NCI-H345 treated with DMSO at 0.1 percent for 48 hours (cell line): ENCODE results near the gene GABPB1.

Source experiments
- DNase-seq: peaks from one replicate; lab custom pipeline; 2025; ENCODE audit not compliant: unreplicated experiment; lab: John Stamatoyannopoulos, UW

GABPB1 gene

DNA sequence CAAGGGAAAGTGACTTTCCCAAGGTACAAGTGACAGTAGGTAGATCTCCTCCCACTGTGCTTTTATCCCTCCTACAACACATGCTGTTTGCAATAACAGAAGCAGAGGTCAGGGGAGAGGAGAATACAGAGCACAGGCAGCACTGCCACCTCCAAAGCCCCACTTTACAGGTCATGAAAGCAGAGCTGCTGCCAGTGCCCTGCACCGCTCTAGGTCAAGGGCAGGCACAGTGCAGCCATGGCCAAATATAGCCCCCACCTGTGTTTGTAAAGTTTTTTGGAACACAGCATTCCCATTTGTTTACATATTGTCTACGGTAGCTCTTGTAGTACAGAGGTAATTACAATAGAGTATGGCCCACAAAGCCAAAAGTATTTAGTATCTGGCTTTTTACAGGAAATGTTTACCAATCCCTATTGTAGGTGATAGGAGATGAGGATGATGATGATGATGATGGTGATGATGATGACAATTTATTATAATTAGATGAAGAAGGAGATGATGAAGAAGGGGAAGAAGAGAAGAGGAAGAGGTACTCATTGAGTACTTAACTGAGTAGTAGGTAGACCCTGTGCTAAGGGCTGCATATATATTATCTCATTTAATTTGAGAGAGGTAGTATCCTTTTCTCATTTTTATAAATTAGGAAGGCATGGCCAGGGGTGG, 109.9 kb downstream of the GABPB1 start:
- no peak for DNase-seq

DNA sequence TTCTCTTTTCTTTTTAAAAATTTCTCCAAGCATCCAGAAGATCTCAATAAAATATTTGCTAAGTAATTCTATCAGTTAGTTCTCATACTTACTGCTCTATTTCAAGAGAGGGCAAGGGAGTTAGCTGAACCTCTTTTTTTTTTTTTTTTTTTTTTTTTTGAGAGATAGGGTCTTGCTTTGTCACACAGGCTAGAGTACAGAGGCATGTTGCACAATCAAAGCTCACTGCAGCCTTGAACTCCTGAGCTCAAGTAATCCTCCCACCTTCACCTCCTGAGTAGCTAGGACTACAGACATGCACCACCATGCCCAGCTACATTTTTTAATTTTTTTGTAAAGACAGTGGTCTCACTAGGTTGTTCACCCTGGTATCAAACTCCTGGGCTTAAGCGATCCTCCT, 110.8 kb downstream of the GABPB1 start:
- no peak for DNase-seq

DNA sequence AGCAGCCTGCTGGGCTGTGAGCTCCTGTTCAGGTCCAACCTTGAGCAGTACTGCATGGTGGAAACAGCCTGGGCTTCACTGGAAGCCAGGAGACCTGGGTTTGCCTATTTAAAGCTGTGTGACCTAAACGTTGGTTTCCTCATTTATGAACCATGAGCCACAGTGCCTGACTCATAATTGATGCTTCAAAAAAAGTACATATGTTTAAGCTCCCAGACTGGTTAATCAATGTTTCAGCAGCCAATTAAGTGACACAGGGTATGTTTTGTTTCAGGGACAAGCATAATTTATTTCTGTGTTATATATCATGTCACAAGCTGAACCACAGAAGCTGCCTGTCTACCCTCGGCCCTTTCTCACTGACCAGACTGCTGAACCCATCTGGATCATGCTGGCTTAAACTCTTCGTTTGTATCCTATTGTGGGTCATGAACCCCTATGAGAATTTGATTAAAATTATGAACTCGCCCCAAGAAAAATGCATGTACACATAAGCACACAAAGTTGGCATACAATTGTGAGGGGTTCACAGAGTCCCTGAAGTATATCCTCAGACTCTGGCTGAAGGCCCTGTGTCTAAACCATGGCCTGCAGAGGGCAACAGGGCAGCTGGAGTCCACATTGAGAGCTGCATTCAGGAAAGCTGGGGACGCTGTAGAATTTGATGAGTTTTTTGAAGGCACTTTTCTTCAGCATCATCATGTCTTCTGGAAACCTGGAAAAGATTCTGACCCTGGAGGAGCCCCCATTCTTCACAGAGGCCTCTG, 113.1 kb downstream of the GABPB1 start:
- no peak for DNase-seq

DNA sequence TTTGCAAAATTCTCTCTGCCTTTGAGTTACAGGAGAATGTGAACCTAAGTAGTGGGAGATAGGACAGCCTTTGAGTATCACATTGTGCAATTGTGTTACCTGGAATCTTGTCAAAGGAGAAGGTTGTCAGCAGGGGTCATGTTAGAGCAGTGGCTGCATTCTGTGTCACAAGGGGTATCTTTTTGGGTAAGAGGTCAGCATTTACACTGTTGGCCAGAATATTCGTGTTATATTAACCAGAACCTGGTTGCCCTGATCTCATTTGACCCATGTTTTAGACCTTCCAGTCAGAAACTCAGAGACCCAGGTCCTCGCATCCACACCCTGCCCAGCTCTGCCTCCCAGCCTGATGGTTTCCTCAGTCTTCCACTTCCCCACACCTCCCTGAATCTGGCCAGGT, 116.7 kb downstream of the GABPB1 start:
- no peak for DNase-seq

DNA sequence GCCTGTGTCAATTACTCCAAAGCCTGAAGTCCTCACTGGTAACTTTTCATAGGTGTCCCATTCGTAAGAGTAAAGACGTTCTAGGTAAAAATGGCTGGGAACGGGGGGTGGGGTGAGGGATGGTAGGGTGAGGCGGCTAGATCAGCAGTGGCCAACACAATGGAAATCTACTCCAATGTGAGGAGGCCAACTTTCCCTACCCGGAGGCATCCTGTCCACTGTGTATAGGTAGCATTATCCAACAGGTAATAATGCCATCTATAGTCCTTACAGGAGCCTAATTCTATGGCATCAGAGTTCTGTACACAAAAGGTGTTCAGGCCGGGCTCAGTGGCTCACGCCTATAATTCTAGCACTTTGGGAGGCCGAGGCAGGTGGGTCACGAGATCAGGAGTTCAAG, 118.6 kb downstream of the GABPB1 start:
- DNase-seq = no peak

DNA sequence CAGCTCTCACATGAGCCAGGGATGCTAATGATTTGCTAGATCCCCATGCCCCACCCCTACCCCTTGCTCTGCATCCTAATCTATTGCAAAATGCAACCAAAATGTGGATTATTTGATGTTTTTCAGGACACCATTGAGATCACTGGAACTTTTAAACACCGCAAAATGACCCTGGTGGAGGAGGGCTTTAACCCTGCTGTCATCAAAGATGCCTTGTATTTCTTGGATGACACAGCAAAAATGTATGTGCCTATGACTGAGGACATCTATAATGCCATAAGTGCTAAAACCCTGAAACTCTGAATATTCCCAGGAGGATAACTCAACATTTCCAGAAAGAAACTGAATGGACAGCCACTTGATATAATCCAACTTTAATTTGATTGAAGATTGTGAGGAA, 119.2 kb downstream of the GABPB1 start:
- no peak for DNase-seq

DNA sequence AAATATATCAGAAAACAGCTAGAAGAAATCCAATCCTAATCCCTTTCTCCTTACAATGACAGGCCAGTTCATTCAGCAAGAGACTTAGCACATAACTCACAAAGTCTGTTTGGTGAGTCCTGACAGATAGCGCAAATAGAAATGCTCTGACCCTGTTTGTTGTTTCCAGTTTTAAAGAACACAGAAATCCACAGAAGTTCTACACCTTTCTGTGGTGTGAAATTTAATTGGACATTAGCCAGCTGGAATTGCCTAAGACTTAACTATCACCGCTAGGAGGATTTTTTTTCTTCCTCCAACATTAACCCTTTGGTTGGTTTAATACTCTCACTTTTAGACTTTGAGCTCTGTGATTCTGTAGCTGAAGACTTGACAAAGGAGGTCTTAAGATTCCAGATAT, 120.2 kb downstream of the GABPB1 start:
- DNase-seq = no peak

DNA sequence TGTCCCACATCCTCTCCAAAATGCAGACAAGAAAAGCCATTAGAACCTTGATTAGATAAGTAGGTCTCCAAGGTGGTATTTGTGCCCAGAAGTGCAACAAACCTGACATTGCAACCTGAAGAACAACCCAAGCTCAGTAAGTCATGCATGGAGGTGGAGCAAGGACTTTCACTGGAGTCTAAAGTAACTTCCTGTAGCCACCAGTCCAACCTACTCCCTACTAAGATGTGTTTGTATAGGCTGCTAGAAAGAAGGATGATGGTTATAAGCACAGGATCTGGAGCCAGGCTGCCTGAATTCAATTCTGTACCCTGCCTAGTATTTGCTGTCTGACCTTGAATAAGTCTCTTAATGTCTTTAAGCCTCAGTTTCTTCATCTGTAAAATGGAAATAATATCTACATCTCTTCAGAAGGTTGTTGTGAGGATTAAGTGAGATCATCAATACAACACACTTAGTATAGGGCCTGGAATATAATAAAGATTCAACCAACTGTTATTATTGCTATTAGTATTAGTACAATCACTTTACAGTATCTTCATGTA, 121.7 kb downstream of the GABPB1 start:
- no peak for DNase-seq

DNA sequence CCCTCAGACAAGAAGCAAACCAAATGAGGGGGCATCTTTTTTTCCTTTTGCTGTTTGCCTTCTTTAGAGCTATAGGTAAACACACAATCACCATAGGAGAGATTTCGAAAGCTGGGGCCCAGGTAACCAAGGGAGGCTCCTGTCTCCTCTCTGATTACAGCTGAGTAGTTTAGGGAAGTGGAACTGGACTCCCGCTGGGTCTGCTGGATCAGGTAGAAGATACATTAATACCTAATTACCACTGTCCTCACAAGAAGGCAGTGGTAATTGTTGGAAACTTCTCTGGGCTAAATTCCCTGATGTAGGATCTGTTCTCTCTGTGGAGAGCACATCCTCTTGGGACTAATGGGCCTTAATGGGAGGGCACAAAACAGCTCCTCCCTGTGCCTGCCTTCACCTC, 122.2 kb downstream of the GABPB1 start:
- no peak for DNase-seq

DNA sequence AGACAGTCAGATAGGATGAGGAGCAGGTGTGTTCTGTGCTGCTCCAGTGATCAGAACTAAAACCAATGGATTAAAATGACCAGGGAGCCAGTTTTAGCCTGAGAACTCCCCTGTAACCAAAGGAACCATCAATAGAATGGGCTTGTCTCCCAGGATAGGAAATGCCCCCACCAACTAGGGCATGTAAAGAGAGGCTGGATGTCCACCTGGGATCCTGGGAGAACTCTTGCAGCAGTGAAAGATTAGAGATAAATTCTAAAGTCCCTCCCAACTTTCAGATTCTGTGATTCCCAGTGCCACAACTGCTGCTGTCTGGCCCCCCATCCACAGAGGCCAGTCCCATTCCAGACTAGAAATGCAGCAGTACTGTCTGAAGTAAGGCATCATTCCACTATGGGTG, 123.2 kb downstream of the GABPB1 start:
- DNase-seq = no peak

DNA sequence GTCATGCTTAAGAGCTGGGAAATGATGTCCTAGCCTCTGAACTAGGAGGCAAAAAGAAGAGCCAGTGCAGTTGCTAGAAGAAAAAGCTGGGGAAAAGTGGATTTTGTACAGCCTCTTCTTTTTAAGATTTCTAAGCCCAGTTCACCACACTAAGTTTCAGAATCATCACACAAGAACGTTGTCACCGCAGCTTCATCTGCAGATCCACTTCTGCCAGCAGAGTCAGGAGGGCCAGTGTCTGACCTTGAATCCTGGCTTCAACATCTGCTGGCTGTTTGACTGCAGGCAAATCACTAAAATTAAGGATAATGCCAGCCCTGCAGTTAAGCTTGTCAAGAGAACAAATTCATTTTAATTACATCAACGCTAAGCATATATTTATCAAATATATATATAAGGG, 125.7 kb downstream of the GABPB1 start:
- no peak for DNase-seq

DNA sequence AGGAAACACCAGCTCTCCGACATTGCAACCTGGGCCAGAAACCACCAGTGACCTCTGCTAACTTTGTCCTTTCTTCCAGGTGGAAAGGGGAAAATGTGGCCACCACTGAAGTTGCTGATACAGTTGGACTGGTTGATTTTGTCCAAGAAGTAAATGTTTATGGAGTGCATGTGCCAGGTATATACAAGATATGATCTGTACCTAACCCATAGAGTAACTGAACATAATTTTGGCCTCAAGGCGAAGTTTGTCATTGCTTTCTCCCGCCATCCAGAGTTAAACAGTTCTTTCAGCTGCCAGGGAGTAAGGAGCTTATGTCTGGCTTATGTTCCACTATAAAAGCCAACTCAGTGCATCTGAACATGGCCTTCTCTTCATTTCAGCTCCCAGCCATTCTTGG, 126.1 kb downstream of the GABPB1 start:
- no peak for DNase-seq

DNA sequence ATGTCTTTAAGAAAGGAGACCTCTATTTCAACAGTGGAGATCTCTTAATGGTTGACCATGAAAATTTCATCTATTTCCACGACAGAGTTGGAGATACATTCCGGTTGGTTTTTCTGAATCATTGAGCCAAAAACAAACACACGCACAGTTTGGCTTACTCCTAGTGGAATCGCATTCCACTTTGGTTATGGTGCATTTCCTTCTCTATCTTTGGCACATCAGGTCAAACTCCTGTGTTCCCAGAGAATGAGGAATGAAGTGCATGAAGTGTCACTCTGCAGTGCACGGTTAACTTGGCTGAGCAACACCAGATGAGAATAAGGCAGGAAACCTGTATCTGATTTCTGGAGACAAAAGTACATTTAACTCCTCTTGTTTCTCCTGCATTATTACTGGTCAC, 127.9 kb downstream of the GABPB1 start:
- DNase-seq = no peak

DNA sequence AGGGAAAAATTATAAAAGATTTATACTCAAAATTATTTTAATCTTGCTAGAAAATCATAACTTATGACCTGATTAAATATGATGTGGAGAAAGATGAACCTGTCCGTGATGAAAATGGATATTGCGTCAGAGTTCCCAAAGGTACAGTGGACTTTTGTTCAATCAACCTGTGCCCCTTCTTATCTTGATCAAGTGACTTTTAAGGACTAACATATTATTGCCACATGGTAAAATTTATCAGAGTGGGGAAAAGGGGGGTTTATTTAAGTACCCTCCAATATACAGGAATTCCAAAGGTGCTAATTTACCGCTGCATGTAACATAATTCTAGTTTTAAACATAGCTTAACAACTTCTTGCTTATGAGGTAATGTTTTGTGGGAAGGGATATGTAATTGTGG, 129.1 kb downstream of the GABPB1 start:
- no peak for DNase-seq
